ENCODE measurements around the gene FGD6. TPM values are rescaled to one million over a fixed set of nuclear protein-coding genes. Genes with fewer than 3 reads are reported as not detected.

Gene FGD6
- polyA plus RNA-seq, 6 donors from 2014 or later: 0.05 to 0.81 (median 0.61) TPM; not detected in 2

DNA sequence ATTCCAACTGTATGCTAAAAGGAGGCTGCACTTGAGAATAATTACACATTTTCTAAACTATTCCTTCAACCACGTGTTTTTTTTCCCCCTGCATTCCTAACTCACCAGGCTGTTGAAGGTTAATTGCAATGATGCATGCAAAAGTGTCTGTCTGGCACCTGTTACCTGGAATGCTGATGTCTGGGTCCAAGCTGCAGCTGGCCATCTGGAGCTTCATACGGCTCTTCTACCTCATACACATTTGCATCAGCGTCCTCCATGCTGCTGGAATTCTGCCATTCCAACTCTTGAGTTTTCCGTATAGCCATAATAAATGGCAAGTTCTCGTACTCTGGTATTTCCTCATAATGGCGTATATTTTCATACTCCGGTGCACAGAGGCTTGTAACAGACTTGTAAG is 8.6 kb downstream of the FGD6 start:
- Mint-ChIP-seq H3K36me3 (no peaks in the 10 kb centered on the region), H3K27ac (no peak overlapping the region), H3K9me3 (peaks cover 0 to 1% (median 0%) of the 10 kb centered on the region in 7 donors), H3K27me3 (peaks cover 0 to 5% (median 0%) of the 10 kb centered on the region in 3 donors), H3K4me3 (no peak overlapping the region), H3K4me1 (peaks cover 5 to 7% (median 7%) of the 10 kb centered on the region in 3 donors)
- DNase-seq (no peak), ATAC-seq (ENCODE audit: low read depth in 2 of 2) (no peak)

GRCh38 chr12:95207407-95207806 is 9.9 kb downstream of the FGD6 start:
- Mint-ChIP-seq H3K9me3 (peaks cover 0 to 1% (median 0%) of the 10 kb centered on the region in 7 donors), H3K4me3 (no peak overlapping the region), H3K27me3 (peaks cover 0 to 5% (median 0%) of the 10 kb centered on the region in 3 donors), H3K36me3 (no peaks in the 10 kb centered on the region), H3K4me1 (peaks cover 14 to 18% (median 15%) of the 10 kb centered on the region in 3 donors), H3K27ac (no peak overlapping the region)
- ATAC-seq (ENCODE audit: low read depth in 2 of 2) (no peak), DNase-seq (no peak)

- Mint-ChIP-seq H3K27me3 (peaks cover 0 to 5% (median 0%) of the 10 kb centered on the region in 3 donors), H3K4me3 (no peak overlapping the region), H3K36me3 (no peaks in the 10 kb centered on the region), H3K27ac (no peak overlapping the region), H3K4me1 (peaks cover 14 to 18% (median 17%) of the 10 kb centered on the region in 3 donors), H3K9me3 (peaks cover 0 to 1% (median 0%) of the 10 kb centered on the region in 7 donors)
- DNase-seq (no peak), ATAC-seq (ENCODE audit: low read depth in 2 of 2) (no peak)
Measured at GRCh38 chr12:95206916-95207315, 10.4 kb downstream of the FGD6 start.

DNA sequence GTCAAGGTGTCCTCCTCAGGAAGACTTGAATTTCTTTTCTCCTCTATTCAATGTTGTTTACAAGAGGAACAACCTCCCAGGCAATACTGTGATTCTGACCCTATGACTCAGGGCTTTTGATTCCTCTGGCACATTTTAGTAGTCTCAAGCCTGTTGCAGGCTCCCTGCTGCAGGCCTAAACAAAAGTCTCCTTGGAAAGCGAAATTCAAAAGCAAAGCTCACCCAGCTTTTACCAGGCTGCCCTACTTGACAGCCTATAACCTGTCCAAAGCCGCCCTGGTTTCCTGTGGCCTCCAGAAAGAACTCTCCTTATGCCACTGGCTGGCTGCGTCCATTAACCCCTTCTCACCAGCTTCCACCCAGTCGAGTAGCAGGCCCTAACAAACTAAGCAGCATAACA is 11.6 kb downstream of the FGD6 start:
- H3K36me3 Mint-ChIP-seq: no peaks in the 10 kb centered on the region

DNA sequence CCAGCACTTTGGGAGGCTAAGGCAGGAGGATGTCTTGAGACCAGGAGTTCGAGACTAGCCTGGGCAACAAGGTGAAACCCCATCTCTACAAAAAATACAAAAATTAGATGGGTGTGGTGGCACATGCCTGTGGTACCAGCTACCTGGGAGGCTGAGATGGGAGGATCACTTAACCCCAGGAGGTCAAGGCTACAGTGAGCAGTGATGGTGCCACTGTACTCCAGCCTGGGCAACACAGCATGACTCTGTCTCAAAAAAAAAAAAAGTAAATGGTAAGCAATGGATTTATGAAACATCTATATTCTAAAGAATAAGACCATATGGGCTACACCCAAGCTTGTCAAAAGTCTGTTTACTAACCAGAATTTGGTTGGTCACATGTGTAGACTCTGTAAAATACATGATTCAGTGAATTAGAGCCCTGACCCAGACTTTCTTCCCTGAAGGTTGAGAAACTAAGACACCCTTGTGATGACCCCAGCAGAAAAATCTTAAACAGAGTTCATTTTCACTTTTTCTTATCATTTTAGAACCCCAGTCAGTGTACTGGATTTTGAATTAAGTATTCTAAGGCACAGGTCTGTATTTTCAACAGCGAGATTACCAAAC is 12.1 kb downstream of the FGD6 start:
- DNase-seq: no peak
- Mint-ChIP-seq H3K4me1 (peaks cover 18% of the 10 kb centered on the region in 3 donors), H3K27me3 (peaks cover 0 to 5% (median 0%) of the 10 kb centered on the region in 3 donors), H3K27ac (no peak overlapping the region), H3K36me3 (no peaks in the 10 kb centered on the region), H3K9me3 (peaks cover 0 to 1% (median 0%) of the 10 kb centered on the region in 7 donors), H3K4me3 (no peak overlapping the region)
- no peak for ATAC-seq (ENCODE audit: low read depth in 2 of 2)

More for the DNA sequence above, 11.6 kb downstream of the FGD6 start:
- Mint-ChIP-seq H3K4me3 (no peak overlapping the region), H3K27me3 (peaks cover 0 to 5% (median 0%) of the 10 kb centered on the region in 3 donors), H3K4me1 (peaks cover 18% of the 10 kb centered on the region in 3 donors), H3K27ac (peak overlapping the region in 1 of 6 donors; percentile 82), H3K9me3 (peaks cover 0 to 1% (median 0%) of the 10 kb centered on the region in 7 donors)
- no peak for ATAC-seq (ENCODE audit: low read depth in 2 of 2)
- DNase-seq: no peak

DNA sequence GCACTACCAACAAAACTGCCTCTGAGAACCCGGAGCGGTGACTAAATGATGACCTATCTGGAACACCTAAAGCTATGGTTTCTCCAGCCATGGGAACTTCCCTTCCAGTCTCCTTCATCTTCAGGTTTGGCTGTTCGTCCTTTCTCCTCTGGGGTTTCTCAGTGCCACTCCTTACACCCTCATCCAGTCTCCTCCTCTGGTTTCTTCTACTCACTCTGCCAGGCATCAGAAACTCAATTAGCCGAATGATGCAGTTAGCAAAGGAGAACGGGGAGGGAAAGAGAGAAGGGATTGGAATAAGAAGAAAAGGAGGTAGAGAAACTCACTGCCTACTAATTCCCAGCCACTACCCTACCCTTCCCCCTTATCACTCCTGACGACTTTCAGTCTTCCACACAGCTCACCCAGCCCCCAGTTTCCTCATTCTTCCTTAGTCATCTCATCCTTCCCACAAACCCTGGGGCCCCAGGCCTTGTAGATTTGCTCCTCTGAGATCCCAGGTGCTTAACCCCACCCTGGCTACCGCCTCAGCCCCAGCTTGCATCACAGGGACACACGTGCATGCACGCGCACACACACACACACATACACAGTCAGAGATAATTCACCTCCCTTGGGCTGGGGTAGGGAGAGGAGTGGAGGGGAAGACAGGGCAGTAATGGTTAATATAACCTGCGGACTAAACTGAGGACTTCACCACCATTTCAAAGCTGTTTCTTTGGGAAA is 13.0 kb downstream of the FGD6 start:
- no peaks in the 10 kb centered on the region for H3K36me3 Mint-ChIP-seq
- H3K9me3 Mint-ChIP-seq: peaks cover 0 to 1% (median 0%) of the 10 kb centered on the region in 7 donors
- H3K27me3 Mint-ChIP-seq: peaks cover 0 to 5% (median 0%) of the 10 kb centered on the region in 3 donors
- DNase-seq (no peak), ATAC-seq (ENCODE audit: low read depth in 2 of 2) (no peak)
- H3K27ac Mint-ChIP-seq: peak overlapping the region in 3 of 6 donors; percentile 24 to 85 (median 71)
- peak overlapping the region in 2 of 8 donors; percentile 2 to 55 for H3K4me3 Mint-ChIP-seq
- H3K4me1 Mint-ChIP-seq: peaks cover 18% of the 10 kb centered on the region in 3 donors

DNA sequence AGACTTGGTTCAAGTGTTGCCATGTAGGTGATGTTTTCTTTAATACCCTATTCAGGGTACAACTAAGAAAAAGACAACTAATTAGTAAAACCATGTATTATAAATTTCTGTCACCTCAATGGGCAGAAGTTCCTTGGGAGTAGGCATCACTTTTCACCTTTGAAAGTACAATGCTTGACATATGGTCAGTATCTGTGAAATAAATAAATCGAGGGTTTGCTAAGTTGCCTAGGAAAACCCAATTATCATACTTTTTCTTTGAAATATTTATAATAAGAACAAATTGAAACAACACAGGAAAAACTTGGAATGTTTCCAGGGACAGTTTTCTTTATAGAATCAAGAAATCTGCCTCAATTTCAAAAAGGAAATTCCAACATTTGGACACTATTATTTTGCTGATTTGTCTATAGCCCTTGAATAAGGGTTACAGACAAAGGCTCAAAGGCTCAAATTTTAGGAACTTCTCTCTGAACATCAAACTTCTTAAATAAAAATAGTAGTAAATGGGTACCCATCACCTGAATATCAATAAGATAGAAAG is 13.7 kb downstream of the FGD6 start:
- H3K4me1 Mint-ChIP-seq: peaks cover 18 to 19% (median 18%) of the 10 kb centered on the region in 3 donors
- peaks cover 0 to 1% (median 0%) of the 10 kb centered on the region in 7 donors for H3K9me3 Mint-ChIP-seq
- ATAC-seq (ENCODE audit: low read depth in 2 of 2): no peak
- H3K36me3 Mint-ChIP-seq: no peaks in the 10 kb centered on the region
- peak overlapping the region in 2 of 8 donors; percentile 32 to 73 for H3K4me3 Mint-ChIP-seq
- H3K27ac Mint-ChIP-seq: no peak overlapping the region
- H3K27me3 Mint-ChIP-seq: no peaks in the 10 kb centered on the region
- no peak for DNase-seq

GRCh38 chr12:95202691-95203486 is 14.4 kb downstream of the FGD6 start:
- DNase-seq (no peak), ATAC-seq (ENCODE audit: low read depth in 2 of 2) (no peak)
- no peaks in the 10 kb centered on the region for H3K36me3 Mint-ChIP-seq
- no peaks in the 10 kb centered on the region for H3K27me3 Mint-ChIP-seq
- H3K4me1 Mint-ChIP-seq: peaks cover 18 to 19% (median 18%) of the 10 kb centered on the region in 3 donors
- peak overlapping the region in 4 of 8 donors; percentile 2 to 73 (median 24) for H3K4me3 Mint-ChIP-seq
- peaks cover 0 to 1% (median 0%) of the 10 kb centered on the region in 7 donors for H3K9me3 Mint-ChIP-seq
- no peak overlapping the region for H3K27ac Mint-ChIP-seq

DNA sequence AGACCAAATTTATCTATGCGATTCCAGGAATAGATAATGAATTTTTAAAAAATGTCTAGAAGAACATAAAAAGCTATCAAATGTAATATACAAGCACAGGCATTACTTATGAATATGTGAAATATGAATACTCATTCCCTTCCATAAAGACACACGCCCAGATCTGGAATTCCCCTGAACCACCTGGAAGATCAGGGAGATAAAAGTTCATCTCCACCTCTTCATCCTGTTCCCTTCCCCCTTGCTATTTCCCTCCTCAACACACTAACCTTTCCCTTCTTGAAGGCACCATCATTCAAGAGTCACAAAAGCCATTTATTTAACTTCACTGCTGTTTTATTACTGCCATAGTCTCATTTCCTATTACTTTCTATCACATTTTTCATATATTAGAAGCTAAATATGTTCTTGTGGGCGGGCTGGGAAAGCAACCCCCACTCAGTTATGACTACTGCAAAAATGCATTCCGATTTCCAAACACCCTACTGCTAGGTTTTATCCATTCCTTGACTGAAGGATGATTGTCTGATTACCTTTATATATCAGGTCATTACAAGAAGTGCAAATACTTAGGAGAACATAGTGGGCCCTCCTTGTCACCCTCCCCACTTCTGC is 16.1 kb downstream of the FGD6 start:
- ATAC-seq (ENCODE audit: low read depth in 2 of 2) (no peak), DNase-seq (no peak)
- Mint-ChIP-seq H3K27me3 (no peaks in the 10 kb centered on the region), H3K4me1 (peaks cover 18 to 19% (median 18%) of the 10 kb centered on the region in 3 donors), H3K4me3 (no peak overlapping the region), H3K36me3 (no peaks in the 10 kb centered on the region), H3K27ac (peak overlapping the region in 3 of 6 donors; percentile 9 to 36 (median 16)), H3K9me3 (no peaks in the 10 kb centered on the region)

- Mint-ChIP-seq H3K27me3 (peaks cover 0 to under 1% (median 0%) of the 10 kb centered on the region in 3 donors), H3K4me3 (no peak overlapping the region), H3K4me1 (peaks cover 18 to 19% (median 18%) of the 10 kb centered on the region in 3 donors), H3K36me3 (no peaks in the 10 kb centered on the region), H3K9me3 (no peaks in the 10 kb centered on the region), H3K27ac (peak overlapping the region in 1 of 6 donors; percentile 16)
- DNase-seq (no peak), ATAC-seq (ENCODE audit: low read depth in 2 of 2) (no peak)
Measured at GRCh38 chr12:95200128-95200894, 17.0 kb downstream of the FGD6 start.

DNA sequence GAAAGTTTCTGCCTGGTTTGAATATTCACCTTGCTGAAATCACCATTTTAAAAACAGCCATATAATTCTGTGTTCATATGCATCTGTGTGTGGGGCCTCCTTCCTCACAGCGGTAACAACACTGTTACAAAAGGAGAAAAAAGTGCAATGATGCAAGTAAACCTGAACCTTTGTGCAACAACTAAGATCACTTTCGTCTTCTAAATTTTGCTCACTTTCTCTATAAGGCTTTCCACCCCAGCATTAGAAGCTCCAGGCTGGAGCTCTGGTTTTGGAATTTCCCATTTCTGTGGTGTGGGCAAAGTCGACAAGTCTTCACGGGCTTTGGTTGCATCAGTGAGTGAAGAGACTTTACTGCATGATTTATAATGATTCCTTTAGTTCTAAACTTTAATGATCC is 18.4 kb downstream of the FGD6 start:
- H3K27ac Mint-ChIP-seq: peak overlapping the region in 1 of 6 donors; percentile 37
- no peaks in the 10 kb centered on the region for H3K9me3 Mint-ChIP-seq
- H3K4me1 Mint-ChIP-seq: peaks cover 11 to 14% (median 11%) of the 10 kb centered on the region in 3 donors
- no peaks in the 10 kb centered on the region for H3K36me3 Mint-ChIP-seq
- DNase-seq (no peak), ATAC-seq (ENCODE audit: low read depth in 2 of 2) (peak in 1 of 2 donors; percentile 30)
- H3K4me3 Mint-ChIP-seq: no peak overlapping the region
- H3K27me3 Mint-ChIP-seq: peaks cover 0 to 3% (median 0%) of the 10 kb centered on the region in 3 donors

- Mint-ChIP-seq H3K9me3 (no peaks in the 10 kb centered on the region), H3K4me3 (no peak overlapping the region), H3K4me1 (peaks cover 3 to 6% (median 4%) of the 10 kb centered on the region in 3 donors), H3K36me3 (no peaks in the 10 kb centered on the region), H3K27ac (no peak overlapping the region), H3K27me3 (peaks cover 0 to 3% (median 0%) of the 10 kb centered on the region in 3 donors)
- ATAC-seq (ENCODE audit: low read depth in 2 of 2): no peak
- no peak for DNase-seq
Measured at GRCh38 chr12:95197636-95198035, 19.6 kb downstream of the FGD6 start.

Measured in naive B cell (primary cell).